IMR-90 (cell line): ENCODE data around the gene USP20. TPM values are rescaled to one million over a fixed set of nuclear protein-coding genes. Genes with fewer than 3 reads are reported as not detected.

ENCODE experiments used
- ATAC-seq: fragments of 200-7000 bp; cut with Tn5 transposase; 2 replicates; pipeline ENCODE4 v1.9.1; 2020; ENCODE audit warnings: low read depth, mild to moderate bottlenecking, moderate library complexity
- BruUV-seq: library from RNA; stranded (reverse); fragments of 400-500 nt; replicated peaks from 2 replicates; lab custom pipeline; 2021; lab: Mats Ljungman, UMichigan
- CTCF ChIA-PET: fragments of 300-600 bp; formaldehyde crosslinking; extraction: SDS; loops from one replicate; lab custom pipeline; 2021; ENCODE audit warnings: antibody characterized with exemption; lab: Yijun Ruan, JAX
- POLR2A ChIA-PET: fragments of 300-600 bp; sonication (Branson Sonifier 250); formaldehyde crosslinking; loops from one replicate; lab custom pipeline; 2022; ENCODE audit warnings: antibody characterized with exemption; ENCODE audit not compliant: unreplicated experiment; lab: Charles Lee
- DNase-seq: peaks from one replicate; pipeline ENCODE4 v3.0.0; 2013
- H2AFZ ChIP-seq: replicated peaks from 2 replicates; pipeline ENCODE3; 2013; ENCODE audit warnings: low read length, mild to moderate bottlenecking; ENCODE audit not compliant: poor library complexity
- H2AK5ac ChIP-seq: 2 replicates; pipeline ENCODE4 v1.6.1; 2013; ENCODE audit warnings: low read depth, low read length, inconsistent platforms
- H2AK9ac ChIP-seq: replicated peaks from 2 replicates; pipeline ENCODE3; 2013; ENCODE audit warnings: mild to moderate bottlenecking, low read depth, low read length, moderate library complexity; ENCODE audit not compliant: poor library complexity
- H2BK120ac ChIP-seq: 2 replicates; pipeline ENCODE4 v1.6.1; 2013; ENCODE audit warnings: low read depth, low read length, inconsistent platforms
- H2BK15ac ChIP-seq: 3 replicates; pipeline ENCODE4 v1.6.1; 2013; ENCODE audit warnings: low read depth, low read length, inconsistent platforms
- H2BK20ac ChIP-seq: 2 replicates; pipeline ENCODE4 v1.6.1; 2013; ENCODE audit warnings: low read depth, mild to moderate bottlenecking, inconsistent platforms, low read length, moderate library complexity
- H2BK5ac ChIP-seq: 2 replicates; pipeline ENCODE4 v1.6.1; 2013; ENCODE audit warnings: mild to moderate bottlenecking, low read depth, low read length, inconsistent platforms; ENCODE audit not compliant: poor library complexity, severe bottlenecking
- H3K14ac ChIP-seq: replicated peaks from 2 replicates; pipeline ENCODE4 v1.6.1; 2013; ENCODE audit warnings: low read depth, low read length, inconsistent platforms
- H3K18ac ChIP-seq: 2 replicates; pipeline ENCODE4 v1.6.1; 2013; ENCODE audit warnings: low read depth, low read length, control low read depth
- H3K23ac ChIP-seq: 2 replicates; pipeline ENCODE4 v1.6.1; 2013; ENCODE audit warnings: low read depth, low read length, inconsistent platforms
- H3K27ac ChIP-seq: 2 replicates; pipeline ENCODE4 v1.5.1; 2013; ENCODE audit warnings: mild to moderate bottlenecking, control low read depth, low read length; ENCODE audit not compliant: insufficient read depth
- H3K27me3 ChIP-seq: 2 replicates; pipeline ENCODE4 v1.6.1; 2013; ENCODE audit warnings: low read length; ENCODE audit not compliant: control insufficient read depth, insufficient read depth
- H3K36me3 ChIP-seq: 2 replicates; pipeline ENCODE4 v1.6.1; 2013; ENCODE audit warnings: low read length, mixed read lengths; ENCODE audit not compliant: control insufficient read depth, insufficient read depth
- H3K4ac ChIP-seq: 2 replicates; pipeline ENCODE4 v1.6.1; 2013; ENCODE audit warnings: low read depth, low read length, inconsistent platforms
- H3K4me1 ChIP-seq: 2 replicates; pipeline ENCODE4 v1.6.1; 2013; ENCODE audit warnings: low read length, mixed read lengths; ENCODE audit not compliant: control insufficient read depth, insufficient read depth
- H3K4me2 ChIP-seq: 2 replicates; pipeline ENCODE4 v1.6.1; 2013; ENCODE audit warnings: low read depth, mild to moderate bottlenecking, control low read depth, low read length, moderate library complexity
- H3K4me3 ChIP-seq: 2 replicates; pipeline ENCODE4 v1.5.1; 2013; ENCODE audit warnings: low read depth, mild to moderate bottlenecking, control low read depth, low read length, moderate library complexity; ENCODE audit not compliant: insufficient read depth
- H3K56ac ChIP-seq: 2 replicates; pipeline ENCODE4 v1.6.1; 2013; ENCODE audit warnings: low read length, inconsistent platforms; ENCODE audit not compliant: insufficient read depth; ENCODE audit errors: extremely low read depth
- H3K79me1 ChIP-seq, 2 experiments: 2 replicates each; pipeline ENCODE4 v1.6.1; 2013; ENCODE audit warnings: low read length in 2 of 2, inconsistent platforms in 1 of 2, low read depth in 1 of 2
- H3K9ac ChIP-seq: 2 replicates; pipeline ENCODE4 v1.6.1; 2013; ENCODE audit warnings: low read depth, low read length, control low read depth
- H3K9me1 ChIP-seq: 2 replicates; pipeline ENCODE4 v1.6.1; 2013; ENCODE audit warnings: low read length, inconsistent platforms; ENCODE audit not compliant: insufficient read depth
- H3K9me3 ChIP-seq: 2 replicates; pipeline ENCODE4 v1.6.1; 2013; ENCODE audit warnings: low read length; ENCODE audit not compliant: control insufficient read depth, insufficient read depth
- H4K20me1 ChIP-seq: 2 replicates; pipeline ENCODE4 v1.6.1; 2013; ENCODE audit warnings: low read length, inconsistent platforms; ENCODE audit not compliant: insufficient read depth
- H4K5ac ChIP-seq: 2 replicates; pipeline ENCODE4 v1.6.1; 2013; ENCODE audit warnings: mild to moderate bottlenecking, low read depth, low read length, control low read depth
- H4K8ac ChIP-seq, 2 experiments: 2 replicates each; pipeline ENCODE4 v1.6.1; 2013; ENCODE audit warnings: low read depth in 2 of 2, low read length in 2 of 2, control low read depth in 1 of 2, inconsistent platforms in 1 of 2
- H4K91ac ChIP-seq: 2 replicates; pipeline ENCODE4 v1.6.1; 2013; ENCODE audit warnings: low read depth, low read length, inconsistent platforms; ENCODE audit not compliant: insufficient read depth
- BHLHE40 ChIP-seq: fragments of 150-350 bp; IDR thresholded peaks from 2 replicates; pipeline ENCODE4 v1.6.1; 2016; ENCODE audit warnings: mild to moderate bottlenecking, low read depth, low read length
- CEBPB ChIP-seq: IDR thresholded peaks from 2 replicates; pipeline ENCODE4 v1.6.1; 2012; ENCODE audit warnings: low read depth, low read length, improper control_type of control experiment
- CHD1 ChIP-seq: IDR thresholded peaks from 2 replicates; pipeline ENCODE4 v1.6.1; 2012; ENCODE audit warnings: low read depth, low read length, improper control_type of control experiment
- CTCF ChIP-seq: conservative IDR thresholded peaks from 2 replicates; pipeline ENCODE4 v1.5.1; 2012; ENCODE audit warnings: mild to moderate bottlenecking, low read depth, low read length, improper control_type of control experiment
- FOS ChIP-seq: fragments of 150-350 bp; IDR thresholded peaks from 2 replicates; pipeline ENCODE4 v1.6.1; 2016; ENCODE audit warnings: low read depth, low read length
- MAFK ChIP-seq: IDR thresholded peaks from 2 replicates; pipeline ENCODE4 v1.6.1; 2012; ENCODE audit warnings: low read depth, low read length, improper control_type of control experiment
- MAZ ChIP-seq: IDR thresholded peaks from 2 replicates; pipeline ENCODE4 v1.6.1; 2012; ENCODE audit warnings: low read depth, mild to moderate bottlenecking, low read length, improper control_type of control experiment, moderate library complexity, borderline replicate concordance
- MXI1 ChIP-seq: IDR thresholded peaks from 2 replicates; pipeline ENCODE4 v1.6.1; 2012; ENCODE audit warnings: low read depth, mild to moderate bottlenecking, low read length, moderate library complexity, borderline replicate concordance
- NFE2L2 ChIP-seq: fragments of 150-350 bp; IDR thresholded peaks from 2 replicates; pipeline ENCODE4 v1.6.1; 2016; ENCODE audit warnings: low read depth, mild to moderate bottlenecking, low read length
- POLR2A ChIP-seq: IDR thresholded peaks from 2 replicates; pipeline ENCODE4 v1.6.1; 2012; ENCODE audit warnings: mild to moderate bottlenecking, low read depth, low read length
- RAD21 ChIP-seq: IDR thresholded peaks from 2 replicates; pipeline ENCODE4 v1.6.1; 2012; ENCODE audit warnings: low read length, improper control_type of control experiment
- RCOR1 ChIP-seq: IDR thresholded peaks from 2 replicates; pipeline ENCODE4 v1.6.1; 2012; ENCODE audit warnings: mild to moderate bottlenecking, low read length, improper control_type of control experiment; ENCODE audit not compliant: insufficient replicate concordance
- RFX5 ChIP-seq: IDR thresholded peaks from 2 replicates; pipeline ENCODE4 v1.8.0; 2012; ENCODE audit warnings: low read depth, mild to moderate bottlenecking, low read length, moderate library complexity
- SMC3 ChIP-seq: fragments of 150-350 bp; IDR thresholded peaks from 2 replicates; pipeline ENCODE4 v1.6.1; 2016; ENCODE audit warnings: low read depth, mild to moderate bottlenecking, antibody characterized with exemption, low read length, moderate library complexity
- WGBS, 2 experiments: methylation state at CpG; one replicate each; pipeline versions ENCODE4 v1.1.5 to v1.1.7; 2013; ENCODE audit warnings: missing lambda C conversion rate in 2 of 2; ENCODE audit not compliant: insufficient read length in 1 of 2; ENCODE audit errors: extremely low coverage in 2 of 2; 5-methylcytosine and 5-hydroxymethylcytosine counted together
- dilution Hi-C: fragments of 300-500 bp; cut with HindIII; formaldehyde crosslinking; loops from one replicate; pipeline ENCODE4 v1.14.3; 2018; ENCODE audit warnings: low sequenced_read_pairs; ENCODE audit not compliant: unreplicated experiment
- in situ Hi-C: fragments of 300-500 bp; cut with MboI; formaldehyde crosslinking; loops from 3 replicates; pipeline ENCODE4 v1.14.3; 2019; ENCODE audit warnings: low sequenced_read_pairs, inconsistent platforms, mixed read lengths
- intact Hi-C: fragments of 100-400 bp; cut with micrococcal nuclease; formaldehyde crosslinking; loops from 2 replicates; pipeline ENCODE4 v1.10.0; 2022
- polyA plus RNA-seq, 3 experiments: library from polyadenylated mRNA; depleted of rRNA; stranded (reverse); fragments of >200 nt; gene quantifications; 2 replicates each; pipeline ENCODE4 v1.2.3, GENCODE V29; 2012; ENCODE audit warnings: low replicate concordance in 1 of 3
- total RNA-seq: library from RNA; depleted of rRNA; stranded (reverse); fragments of >200 nt; gene quantifications from 2 replicates; pipeline ENCODE4 v1.2.3, GENCODE V29; 2012

Gene USP20
- total and polyA plus RNA-seq, 2 of the 4 experiments (the other 2 are of a cell fraction): 3.8 to 21.6 TPM

GRCh38 chr9:129886226-129887174, 51.2 kb downstream of the USP20 start:
- Histone ChIP-seq H4K91ac (peak overlapping the region; percentile 4; the same call in 1 of the 2 replicates), H4K20me1 (no peaks in the 10 kb centered on the region), H3K4me1 (peaks cover 28% of the 10 kb centered on the region), H3K27ac (no peak overlapping the region), H3K9me1 (peaks cover 17% of the 10 kb centered on the region), H3K27me3 (no peaks in the 10 kb centered on the region), H2BK20ac (peak overlapping the region; percentile 47), H3K4me2 (no peak overlapping the region), H2BK120ac (peak overlapping the region; percentile 64; the same call in 1 of the 2 replicates), H3K4ac (peak overlapping the region; percentile 83), H3K79me1 (peaks cover 0 to 3% of the 10 kb centered on the region in 2 experiments; a peak in 1 of 4 replicates), H2BK15ac (0 out of 3 replicates have a peak overlapping the region, but pooled peaks have one; percentile 36), H4K8ac (peak overlapping the region; percentile 47 to 55; a peak in 3 of 4 replicates), H2AFZ (peak overlapping the region; percentile 52), H3K4me3 (no peak overlapping the region), H3K18ac (no peak overlapping the region), H3K36me3 (peaks cover 17% of the 10 kb centered on the region), H3K9me3 (no peaks in the 10 kb centered on the region), H3K23ac (peak overlapping the region; percentile 65; the same call in 1 of the 2 replicates), H3K9ac (no peak overlapping the region), H2BK5ac (peak overlapping the region; percentile 5), H4K5ac (peak overlapping the region; percentile 30; the same call in 1 of the 2 replicates), H3K56ac (no peak overlapping the region), H3K14ac (peak overlapping the region; percentile 60; the same call in 1 of the 2 replicates), H2AK5ac (peak overlapping the region; percentile 95), H2AK9ac (peak overlapping the region; percentile 6)
- 94% methylated on average over 6 of the region's 20 CpGs; no CpG with 5 or more reads in 1 of the 2 experiments for WGBS, 2 experiments
- CTCF ChIA-PET: interaction anchor here (0.6 kb wide), 1 partner anchor 23 kb away, joined by 3 read pairs; no protein-coding TSS in a partner anchor
- dilution Hi-C loops: no loop called here
- DNase-seq: no peak
- POLR2A ChIA-PET: interaction anchor here (0.6 kb wide), 1 partner anchor 155 kb away, joined by 6 read pairs; no protein-coding TSS in a partner anchor
- TF ChIP-seq RCOR1 (no peak), CTCF (no peak), FOS (no peak), RFX5 (no peak), POLR2A (no peak), CEBPB (no peak), MAZ (no peak), RAD21 (no peak), MXI1 (no peak), CHD1 (no peak), BHLHE40 (no peak), NFE2L2 (no peak), MAFK (no peak), SMC3 (no peak)
- no peak for ATAC-seq
- BruUV-seq: no TSS peak
- intact Hi-C loops: loop anchor here (5.0 to 10.0 kb wide), 3 partner anchors 76 to 348 kb away; no protein-coding TSS in a partner anchor
- in situ Hi-C loops: loop anchor here (25.0 kb wide), 1 partner anchor 176 kb away; the partner anchor contains the start of gene GPR107
